NCI-H2227 (cell line): ENCODE data around the gene DFFA.
A peak's percentile ranks its signal among the peaks of the same experiment; 100 is the strongest.
"Not testable (repeated sequence)": the region's sequence is repeated elsewhere in the genome, so short reads cannot be mapped to it uniquely, and the experiment has no call there.

ENCODE experiments used
- DNase-seq: peaks from one replicate; lab custom pipeline; 2025; ENCODE audit not compliant: unreplicated experiment; lab: John Stamatoyannopoulos, UW

The DFFA gene

GRCh38 chr1:10467078-10467477, 5.3 kb downstream of the DFFA start:
- DNase-seq = no peak

- peak; percentile 30 for DNase-seq
Measured at GRCh38 chr1:10459184-10459583, 13.1 kb downstream of the DFFA start.

GRCh38 chr1:10457875-10458274, 14.5 kb downstream of the DFFA start:
- DNase-seq = no peak

GRCh38 chr1:10457462-10457861, 14.9 kb downstream of the DFFA start:
- not testable (repeated sequence) for DNase-seq

- no peak for DNase-seq
Measured at GRCh38 chr1:10456661-10457060, 15.7 kb downstream of the DFFA start.

GRCh38 chr1:10456048-10456447, 16.3 kb downstream of the DFFA start:
- DNase-seq = peak; percentile 42

GRCh38 chr1:10451287-10451686, 21.0 kb downstream of the DFFA start:
- DNase-seq = no peak

GRCh38 chr1:10450836-10451235, 21.5 kb downstream of the DFFA start:
- no peak for DNase-seq

GRCh38 chr1:10450156-10450814, 22.0 kb downstream of the DFFA start:
- no peak for DNase-seq

- DNase-seq = peak; percentile 42
Measured at GRCh38 chr1:10449751-10450150, 22.6 kb downstream of the DFFA start, which contains the start of gene CORT. Gene CORT (plus strand): TSS chr1:10450031. CDS start chr1:10450224, 193 bp downstream.

GRCh38 chr1:10446790-10447422, 25.4 kb downstream of the DFFA start:
- DNase-seq = no peak

GRCh38 chr1:10444795-10445397, 27.4 kb downstream of the DFFA start:
- no peak for DNase-seq

- DNase-seq = no peak
Measured at GRCh38 chr1:10444248-10444647, 28.1 kb downstream of the DFFA start.

GRCh38 chr1:10440794-10441193, 31.5 kb downstream of the DFFA start:
- no peak for DNase-seq

- DNase-seq = no peak
Measured at GRCh38 chr1:10440305-10440704, 32.0 kb downstream of the DFFA start.

- DNase-seq = no peak
Measured at GRCh38 chr1:10438677-10439163, 33.6 kb downstream of the DFFA start.

- DNase-seq = no peak
Measured at GRCh38 chr1:10437052-10437451, 35.3 kb downstream of the DFFA start.

GRCh38 chr1:10434590-10434989, 37.7 kb downstream of the DFFA start:
- DNase-seq = no peak

GRCh38 chr1:10433790-10434189, 38.5 kb downstream of the DFFA start:
- DNase-seq = no peak

- no peak for DNase-seq
Measured at GRCh38 chr1:10432910-10433700, 39.2 kb downstream of the DFFA start.

- DNase-seq = no peak
Measured at GRCh38 chr1:10431070-10431730, 41.1 kb downstream of the DFFA start.
